Subcutaneous adipose tissue (tissue), 4 donors: Measurements from ENCODE around the gene DTYMK. TPM values are rescaled to one million over a fixed set of nuclear protein-coding genes. Genes with fewer than 3 reads are reported as not detected.

Experiments used
- CTCF ChIP-seq: fragments of 450-650 bp; IDR thresholded peaks from one replicate; pipeline ENCODE4 v1.5.1; 2016; ENCODE audit warnings: low read depth, mild to moderate bottlenecking, control low read depth, antibody characterized with exemption, moderate library complexity
- total RNA-seq, 4 donors: library from RNA; depleted of rRNA; stranded (reverse); fragments of >200 nt; gene quantifications; one replicate each; pipeline ENCODE4 v1.1.0, GENCODE V29; 2016

DTYMK gene
- 10 to 100 TPM; 10.4 to 20.5 (median 17.2) TPM for total RNA-seq

- TF ChIP-seq CTCF: no peak
These were observed at the start of gene DTYMK for GRCh38 chr2:241686650-241687425. Gene DTYMK (minus strand): TSS chr2:241686815. CDS start chr2:241686783, 32 bp downstream.

GRCh38 chr2:241736111-241736510, 49.5 kb upstream of the DTYMK start:
- no peak for TF ChIP-seq CTCF

GRCh38 chr2:241734467-241735208, 48.0 kb upstream of the DTYMK start, which contains the start of gene D2HGDH:
Gene D2HGDH (plus strand): TSS chr2:241734630. CDS start chr2:241735225, 595 bp downstream.
- TF ChIP-seq CTCF: no peak

- TF ChIP-seq CTCF: no peak
These were observed 47.5 kb upstream of the DTYMK start for GRCh38 chr2:241734208-241734466.

- no peak for TF ChIP-seq CTCF
These were observed 47.0 kb upstream of the DTYMK start for GRCh38 chr2:241733391-241734207.

- TF ChIP-seq CTCF: no peak
These were observed 44.2 kb upstream of the DTYMK start for GRCh38 chr2:241730671-241731293.

GRCh38 chr2:241729868-241730267, 43.3 kb upstream of the DTYMK start:
- no peak for TF ChIP-seq CTCF
